ENCODE results near the gene MDM2.

DNA sequence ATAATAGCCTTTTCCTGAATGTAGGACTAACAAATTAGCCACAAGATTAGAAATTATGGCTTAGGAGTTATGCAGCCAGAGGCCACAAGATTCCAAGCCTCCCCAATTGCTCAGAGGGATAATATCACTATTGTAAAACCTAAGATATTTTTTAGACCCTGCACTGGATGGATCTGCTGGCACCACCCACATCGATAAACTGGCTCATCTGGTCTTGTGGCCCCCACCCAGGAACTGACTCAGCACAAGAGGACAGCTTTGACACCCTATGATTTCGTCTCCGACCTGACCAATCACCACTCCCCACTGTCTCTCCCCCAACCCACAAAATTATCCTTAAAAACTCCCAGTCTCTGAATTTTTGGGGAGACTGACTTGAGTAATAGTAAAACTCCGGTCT is 70.3 kb downstream of the MDM2 start:
- TF ChIP-seq, protein P1, sequence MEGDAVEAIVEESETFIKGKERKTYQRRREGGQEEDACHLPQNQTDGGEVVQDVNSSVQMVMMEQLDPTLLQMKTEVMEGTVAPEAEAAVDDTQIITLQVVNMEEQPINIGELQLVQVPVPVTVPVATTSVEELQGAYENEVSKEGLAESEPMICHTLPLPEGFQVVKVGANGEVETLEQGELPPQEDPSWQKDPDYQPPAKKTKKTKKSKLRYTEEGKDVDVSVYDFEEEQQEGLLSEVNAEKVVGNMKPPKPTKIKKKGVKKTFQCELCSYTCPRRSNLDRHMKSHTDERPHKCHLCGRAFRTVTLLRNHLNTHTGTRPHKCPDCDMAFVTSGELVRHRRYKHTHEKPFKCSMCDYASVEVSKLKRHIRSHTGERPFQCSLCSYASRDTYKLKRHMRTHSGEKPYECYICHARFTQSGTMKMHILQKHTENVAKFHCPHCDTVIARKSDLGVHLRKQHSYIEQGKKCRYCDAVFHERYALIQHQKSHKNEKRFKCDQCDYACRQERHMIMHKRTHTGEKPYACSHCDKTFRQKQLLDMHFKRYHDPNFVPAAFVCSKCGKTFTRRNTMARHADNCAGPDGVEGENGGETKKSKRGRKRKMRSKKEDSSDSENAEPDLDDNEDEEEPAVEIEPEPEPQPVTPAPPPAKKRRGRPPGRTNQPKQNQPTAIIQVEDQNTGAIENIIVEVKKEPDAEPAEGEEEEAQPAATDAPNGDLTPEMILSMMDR (IDR thresholded peaks at IDR 0.05): no peak
- TF ChIP-seq POLR2A (IDR thresholded peaks at IDR 0.05): no peak
